GM23338 (cell line): ENCODE results near the gene EEPD1. TPM values are rescaled to one million over a fixed set of nuclear protein-coding genes. Genes with fewer than 3 reads are reported as not detected.

ENCODE experiments used
- ATAC-seq: fragments of 200-7000 bp; cut with Tn5 transposase; 3 replicates; pipeline ENCODE4 v1.9.1; 2020
- DNase-seq: peaks from one replicate; pipeline ENCODE4 v3.0.0-alpha.2; 2015; ENCODE audit warnings: low spot score
- H2AFZ ChIP-seq: fragments of 200-600 bp; sonication (generic); 2 replicates; pipeline ENCODE4 v1.8.0; 2016; ENCODE audit warnings: antibody characterized with exemption, mild to moderate bottlenecking, moderate library complexity
- H3F3A ChIP-seq: fragments of 200-600 bp; sonication (generic); replicated peaks from 2 replicates; pipeline ENCODE4 v1.8.0; 2017; ENCODE audit warnings: antibody characterized with exemption, mixed run types, low read depth
- H3K27ac ChIP-seq: fragments of 200-600 bp; sonication (generic); 2 replicates; pipeline ENCODE4 v1.6.1; 2016; ENCODE audit warnings: low read depth
- H3K27me3 ChIP-seq: fragments of 200-600 bp; sonication (generic); 2 replicates; pipeline ENCODE4 v1.8.0; 2016; ENCODE audit warnings: mild to moderate bottlenecking, mixed run types, moderate library complexity; ENCODE audit not compliant: insufficient read depth
- H3K36me3 ChIP-seq: fragments of 200-600 bp; sonication (generic); 2 replicates; pipeline ENCODE4 v1.8.0; 2016; ENCODE audit warnings: mild to moderate bottlenecking; ENCODE audit not compliant: insufficient read depth
- H3K4me1 ChIP-seq: fragments of 200-600 bp; sonication (generic); 2 replicates; pipeline ENCODE4 v1.8.0; 2016; ENCODE audit warnings: mild to moderate bottlenecking, moderate library complexity; ENCODE audit not compliant: insufficient read depth
- H3K4me2 ChIP-seq: fragments of 200-600 bp; sonication (generic); 2 replicates; pipeline ENCODE4 v1.7.1; 2017; ENCODE audit warnings: mixed run types
- H3K4me3 ChIP-seq: fragments of 200-600 bp; sonication (generic); 2 replicates; pipeline ENCODE4 v1.6.1; 2016; ENCODE audit warnings: mixed run types
- H3K79me2 ChIP-seq: fragments of 200-600 bp; sonication (generic); replicated peaks from 2 replicates; pipeline ENCODE4 v1.8.0; 2017; ENCODE audit warnings: mild to moderate bottlenecking; ENCODE audit not compliant: insufficient read depth
- H3K9me2 ChIP-seq: fragments of 200-600 bp; sonication (generic); 2 replicates; pipeline ENCODE4 v1.8.0; 2017; ENCODE audit not compliant: insufficient read depth
- H4K20me1 ChIP-seq: fragments of 200-600 bp; sonication (generic); replicated peaks from 2 replicates; pipeline ENCODE4 v1.8.0; 2017; ENCODE audit warnings: mild to moderate bottlenecking; ENCODE audit not compliant: insufficient read depth
- H3K27ac Mint-ChIP-seq: 2 replicates; pipeline ENCODE4 v1.8.0; 2020; ENCODE audit warnings: inconsistent platforms, mild to moderate bottlenecking, moderate library complexity, mixed read lengths
- H3K27me3 Mint-ChIP-seq: 3 replicates; pipeline ENCODE4 v1.8.0; 2022; ENCODE audit warnings: low read depth, mild to moderate bottlenecking, moderate library complexity, mixed read lengths, inconsistent platforms; ENCODE audit not compliant: insufficient read depth, poor library complexity
- H3K36me3 Mint-ChIP-seq: 3 replicates; pipeline ENCODE4 v1.8.0; 2021; ENCODE audit warnings: low read depth, mild to moderate bottlenecking, inconsistent platforms, moderate library complexity, mixed read lengths
- H3K4me1 Mint-ChIP-seq: 3 replicates; pipeline ENCODE4 v1.8.0; 2020; ENCODE audit warnings: mild to moderate bottlenecking, inconsistent platforms, mixed read lengths
- H3K4me3 Mint-ChIP-seq: 3 replicates; pipeline ENCODE4 v1.8.0; 2021; ENCODE audit warnings: moderate library complexity, mild to moderate bottlenecking, inconsistent platforms, mixed read lengths
- H3K9me3 Mint-ChIP-seq: 3 replicates; pipeline ENCODE4 v1.8.0; 2020; ENCODE audit warnings: moderate library complexity, mild to moderate bottlenecking, inconsistent platforms, mixed read lengths
- CREB1 ChIP-seq: fragments of 250-450 bp; sonication (Bioruptor Pico); IDR thresholded peaks from 2 replicates; pipeline ENCODE4 v1.5.0; 2020; ENCODE audit warnings: low read depth, mild to moderate bottlenecking, moderate library complexity
- CTCF ChIP-seq, 2 experiments: fragments of 200-600 bp in 1 of 2; sonication (generic) in 1 of 2; conservative IDR thresholded peaks; 2 replicates each; pipeline versions ENCODE4 v1.5.1 to v1.6.1; 2016 to 2017; ENCODE audit warnings: antibody characterized with exemption in 2 of 2, low read depth in 2 of 2, mild to moderate bottlenecking in 2 of 2, moderate library complexity in 1 of 2
- ETS1 ChIP-seq: IDR thresholded peaks from 2 replicates; pipeline ENCODE4 v1.6.1; 2016; ENCODE audit warnings: antibody characterized with exemption
- JUNB ChIP-seq: IDR thresholded peaks from one replicate; pipeline ENCODE4 v1.6.1; 2016; ENCODE audit warnings: antibody characterized with exemption; ENCODE audit not compliant: unreplicated experiment
- REST ChIP-seq: IDR thresholded peaks from one replicate; pipeline ENCODE4 v1.6.1; 2018; ENCODE audit warnings: antibody characterized with exemption; ENCODE audit not compliant: unreplicated experiment
- STAT1 ChIP-seq: IDR thresholded peaks from one replicate; pipeline ENCODE4 v1.6.1; 2016; ENCODE audit warnings: antibody characterized with exemption; ENCODE audit not compliant: unreplicated experiment
- ZNF114 ChIP-seq: fragments of 250-450 bp; sonication (Bioruptor Pico); IDR thresholded peaks from 2 replicates; pipeline ENCODE4 v1.5.0; 2020; ENCODE audit warnings: mild to moderate bottlenecking, moderate library complexity
- ZNF462 ChIP-seq: fragments of 250-450 bp; sonication (Bioruptor Pico); IDR thresholded peaks from 2 replicates; pipeline ENCODE4 v1.5.0; 2020; ENCODE audit warnings: mild to moderate bottlenecking, moderate library complexity
- polyA plus RNA-seq: library from polyadenylated mRNA; unstranded; fragments of >200 nt; fragmentation: Nextera tagmentation; extraction: Ambion mirVana; gene quantifications from 2 replicates; pipeline ENCODE4 v1.2.1, GENCODE V29; 2016
- total RNA-seq: library from RNA; depleted of rRNA; stranded (reverse); fragments of >200 nt; shearing (Covaris generic); gene quantifications from 2 replicates; pipeline ENCODE4 v1.2.3, GENCODE V29; 2014

Gene EEPD1
- total and polyA plus RNA-seq, 2 experiments from 2014 or later, result 4.1 to 17.1 TPM

GRCh38 chr7:36289833-36290661 is 137.0 kb downstream of the EEPD1 start:
- no peak for ATAC-seq
- no peak overlapping the region for H3K4me3 Mint-ChIP-seq
- H3K36me3 Mint-ChIP-seq, result peaks cover 20% of the 10 kb centered on the region; the same call in 2 of the 3 replicates
- Histone ChIP-seq H3K4me1 (0 out of 2 replicates have a peak, but pooled peaks cover 10% of the 10 kb centered on the region), H4K20me1 (no peaks in the 10 kb centered on the region), H3K27me3 (no peaks in the 10 kb centered on the region), H3K4me3 (no peak overlapping the region), H3F3A (no peaks in the 10 kb centered on the region), H3K36me3 (no peaks in the 10 kb centered on the region; the same call in 1 of the 2 replicates), H3K79me2 (no peaks in the 10 kb centered on the region), H2AFZ (no peak overlapping the region), H3K4me2 (no peak overlapping the region), H3K27ac (no peak overlapping the region), H3K9me2 (no peaks in the 10 kb centered on the region)
- no peak for DNase-seq
- H3K9me3 Mint-ChIP-seq, result no peaks in the 10 kb centered on the region
- TF ChIP-seq ETS1 (no peak), ZNF462 (CRISPR knock-in tag) (no peak), JUNB (no peak), STAT1 (no peak), ZNF114 (CRISPR knock-in tag) (no peak), CTCF (conservative IDR thresholded peaks at IDR 0.05; ENCODE audit: low read depth in 2 of 2) (no peak), REST (no peak), CREB1 (CRISPR knock-in tag) (no peak)
- H3K4me1 Mint-ChIP-seq, result peaks cover 28% of the 10 kb centered on the region
- H3K27me3 Mint-ChIP-seq, result peaks cover 6% of the 10 kb centered on the region
- H3K27ac Mint-ChIP-seq, result no peak overlapping the region
